Measurements from ENCODE around the gene MYO9A. TPM values are rescaled to one million over a fixed set of nuclear protein-coding genes. Genes with fewer than 3 reads are reported as not detected.

MYO9A gene
- total RNA-seq, 1 experiment from 2014 or later, result 34.0 TPM

GRCh38 chr15:72141171-72142084 lies 23.5 kb upstream of the MYO9A start:
- ChIA-PET CTCF (no interaction called here), POLR2A (ENCODE audit: unreplicated experiment) (no interaction called here)
- Histone ChIP-seq H3K9me2 (ENCODE audit: insufficient read depth) (no peaks in the 10 kb centered on the region), H3K36me3 (ENCODE audit: low read depth) (no peaks in the 10 kb centered on the region), H3K4me3 (no peak overlapping the region), H3K27ac (no peak overlapping the region), H3K79me2 (ENCODE audit: low read depth) (no peaks in the 10 kb centered on the region), H4K20me1 (ENCODE audit: insufficient read depth) (no peaks in the 10 kb centered on the region), H3K27me3 (ENCODE audit: insufficient read depth, low read depth) (no peaks in the 10 kb centered on the region), H3F3A (ENCODE audit: insufficient read depth, low read depth) (no peaks in the 10 kb centered on the region), H3K4me2 (no peak overlapping the region), H3K9me3 (ENCODE audit: insufficient read depth, low read depth) (no peaks in the 10 kb centered on the region), H2AFZ (no peak overlapping the region), H3K4me1 (replicated peaks; ENCODE audit: insufficient read depth) (no peaks in the 10 kb centered on the region)
- TF ChIP-seq CTCF (conservative IDR thresholded peaks at IDR 0.05) (no peak), EZH2 (IDR thresholded peaks at IDR 0.05; ENCODE audit: low read depth) (no peak)
- DNase-seq, result no peak
- intact Hi-C loops (cut with micrococcal nuclease; ENCODE audit: unreplicated experiment), result no loop called here
- no TSS peak for BruUV-seq (replicated peaks)

GRCh38 chr15:72140088-72140487 lies 22.1 kb upstream of the MYO9A start:
- ChIA-PET POLR2A (ENCODE audit: unreplicated experiment) (interaction anchor here (0.6 kb wide), 1 partner anchor 12 kb away, joined by 16 read pairs; no protein-coding TSS in a partner anchor), CTCF (interaction anchor here (0.5 kb wide), 1 partner anchor 753 kb away, joined by 3 read pairs; no protein-coding TSS in a partner anchor)
- Histone ChIP-seq H2AFZ (no peak overlapping the region), H3K36me3 (ENCODE audit: low read depth) (no peaks in the 10 kb centered on the region), H3K9me2 (ENCODE audit: insufficient read depth) (no peaks in the 10 kb centered on the region), H3F3A (ENCODE audit: insufficient read depth, low read depth) (no peaks in the 10 kb centered on the region), H3K79me2 (ENCODE audit: low read depth) (no peaks in the 10 kb centered on the region), H3K4me3 (no peak overlapping the region), H3K4me1 (replicated peaks; ENCODE audit: insufficient read depth) (no peaks in the 10 kb centered on the region), H3K4me2 (no peak overlapping the region), H3K27ac (no peak overlapping the region), H3K27me3 (ENCODE audit: insufficient read depth, low read depth) (no peaks in the 10 kb centered on the region), H4K20me1 (ENCODE audit: insufficient read depth) (no peaks in the 10 kb centered on the region), H3K9me3 (ENCODE audit: insufficient read depth, low read depth) (no peaks in the 10 kb centered on the region)
- TF ChIP-seq CTCF (conservative IDR thresholded peaks at IDR 0.05) (no peak), EZH2 (IDR thresholded peaks at IDR 0.05; ENCODE audit: low read depth) (no peak)
- DNase-seq, result no peak
- BruUV-seq (replicated peaks), result no TSS peak
- intact Hi-C loops (cut with micrococcal nuclease; ENCODE audit: unreplicated experiment), result no loop called here

- CTCF ChIA-PET, result interaction anchor here (0.5 kb wide), 1 partner anchor 752 kb away, joined by 3 read pairs; no protein-coding TSS in a partner anchor
- Histone ChIP-seq H3K36me3 (ENCODE audit: low read depth) (no peaks in the 10 kb centered on the region), H2AFZ (no peak overlapping the region), H3K9me2 (ENCODE audit: insufficient read depth) (no peaks in the 10 kb centered on the region), H3K4me1 (replicated peaks; ENCODE audit: insufficient read depth) (no peaks in the 10 kb centered on the region), H3K27ac (no peak overlapping the region), H3K4me3 (no peak overlapping the region), H3F3A (ENCODE audit: insufficient read depth, low read depth) (no peaks in the 10 kb centered on the region), H3K9me3 (ENCODE audit: insufficient read depth, low read depth) (no peaks in the 10 kb centered on the region), H4K20me1 (ENCODE audit: insufficient read depth) (no peaks in the 10 kb centered on the region), H3K79me2 (ENCODE audit: low read depth) (no peaks in the 10 kb centered on the region), H3K4me2 (no peak overlapping the region), H3K27me3 (ENCODE audit: insufficient read depth, low read depth) (no peaks in the 10 kb centered on the region)
- POLR2A ChIA-PET (ENCODE audit: unreplicated experiment), result interaction anchor here (0.6 kb wide), 1 partner anchor 12 kb away, joined by 16 read pairs; no protein-coding TSS in a partner anchor
- no TSS peak for BruUV-seq (replicated peaks)
- no peak for TF ChIP-seq CTCF (conservative IDR thresholded peaks at IDR 0.05)
- no peak for TF ChIP-seq EZH2 (IDR thresholded peaks at IDR 0.05; ENCODE audit: low read depth)
- no peak for DNase-seq
- intact Hi-C loops (cut with micrococcal nuclease; ENCODE audit: unreplicated experiment), result no loop called here
Observed at GRCh38 chr15:72139667-72140066, 21.7 kb upstream of the MYO9A start.
